K562 (cell line): ENCODE results near the gene TMEM209. TPM values are rescaled to one million over a fixed set of nuclear protein-coding genes. Genes with fewer than 3 reads are reported as not detected.

Experiments
- ATAC-seq: fragments of 200-7000 bp; cut with Tn5 transposase; 3 replicates; pipeline ENCODE4 v1.9.1; 2020; ENCODE audit warnings: moderate library complexity
- BruUV-seq: library from RNA; stranded (reverse); fragments of 400-500 nt; replicated peaks from 2 replicates; lab custom pipeline; 2021; lab: Mats Ljungman, UMichigan
- CTCF ChIA-PET: fragments of 300-600 bp; formaldehyde crosslinking; extraction: SDS; loops from one replicate; lab custom pipeline; 2021; ENCODE audit warnings: low intra/inter-chr PET ratio; lab: Yijun Ruan, JAX
- POLR2A ChIA-PET: fragments of 300-600, 350-650 bp; sonication (Branson Sonifier 250); formaldehyde crosslinking; extraction: SDS; loops from one replicate; lab custom pipeline; 2021; ENCODE audit warnings: antibody characterized with exemption, inconsistent platforms; lab: Yijun Ruan, JAX
- DNase-seq, 4 experiments: peaks; one replicate each; pipeline versions ENCODE4 v3.0.0 to v3.0.0-alpha.2; 2011 to 2018; ENCODE audit warnings: low spot score in 3 of 4, mixed read lengths in 3 of 4; ENCODE audit errors: extremely low read depth in 1 of 4
- FAIRE-seq: peaks from 2 replicates; lab custom pipeline; 2011; peaks lifted over from hg19 to GRCh38; lab: Jason Lieb, UNC
- H2AFZ ChIP-seq: 2 replicates; pipeline ENCODE4 v1.6.0; 2011; ENCODE audit warnings: low read depth, low read length, control low read depth, inconsistent platforms
- H3K27ac ChIP-seq: fragments of 200-600 bp; 3 replicates; pipeline ENCODE4 v1.8.0; 2011; ENCODE audit warnings: low read depth, mild to moderate bottlenecking, control low read depth, inconsistent platforms, low read length, moderate library complexity, mixed read lengths; ENCODE audit errors: extremely low read depth
- H3K27me3 ChIP-seq, 2 experiments: fragments of 300-600 bp in 1 of 2; 2 replicates in 1 of 2; 3 replicates in 1 of 2; pipeline versions ENCODE4 v1.6.0 to v1.8.0; 2011; ENCODE audit warnings: inconsistent platforms in 2 of 2, low read length in 2 of 2, mild to moderate bottlenecking in 1 of 2, mixed read lengths in 1 of 2, moderate library complexity in 1 of 2; ENCODE audit not compliant: control insufficient read depth in 2 of 2, insufficient read depth in 2 of 2
- H3K36me3 ChIP-seq: fragments of 300-600 bp; 3 replicates; pipeline ENCODE4 v1.8.0; 2011; ENCODE audit warnings: mild to moderate bottlenecking, low read length, inconsistent platforms; ENCODE audit not compliant: control insufficient read depth, insufficient read depth
- H3K4me1 ChIP-seq, 2 experiments: fragments of 200-600 bp in 1 of 2; replicated peaks in 1 of 2; 2 replicates in 1 of 2; 3 replicates in 1 of 2; pipeline versions ENCODE4 v1.5.1 to v1.8.0; 2011; ENCODE audit warnings: inconsistent platforms in 2 of 2, low read length in 2 of 2, mild to moderate bottlenecking in 1 of 2, mixed read lengths in 1 of 2, moderate library complexity in 1 of 2; ENCODE audit not compliant: control insufficient read depth in 2 of 2, insufficient read depth in 2 of 2
- H3K4me2 ChIP-seq: 2 replicates; pipeline ENCODE4 v1.6.1; 2011; ENCODE audit warnings: low read length, control low read depth, inconsistent platforms, mixed read lengths; ENCODE audit not compliant: insufficient read depth
- H3K4me3 ChIP-seq: fragments of 200-600 bp; sonication (generic), shearing (Covaris generic); 2 replicates; pipeline ENCODE4 v1.5.1; 2016; ENCODE audit warnings: control low read depth, inconsistent platforms
- H3K79me2 ChIP-seq: fragments of 200-600 bp; 3 replicates; pipeline ENCODE4 v1.8.0; 2011; ENCODE audit warnings: low read length, inconsistent platforms; ENCODE audit not compliant: control insufficient read depth, insufficient read depth
- H3K9ac ChIP-seq, 2 experiments: 2 replicates each; pipeline versions ENCODE4 v1.6.0 to v1.6.1; 2011; ENCODE audit warnings: low read depth in 2 of 2, low read length in 2 of 2, control low read depth in 1 of 2, inconsistent platforms in 1 of 2, mild to moderate bottlenecking in 1 of 2, mixed read lengths in 1 of 2; ENCODE audit not compliant: insufficient read depth in 1 of 2
- H3K9me1 ChIP-seq: one replicate; pipeline ENCODE4 v1.6.0; 2011; ENCODE audit warnings: inconsistent platforms, mild to moderate bottlenecking, low read length, moderate library complexity; ENCODE audit not compliant: control insufficient read depth, insufficient read depth
- H3K9me3 ChIP-seq: replicated peaks from 2 replicates; pipeline ENCODE4 v1.5.1; 2011; ENCODE audit warnings: low read depth, low read length, inconsistent platforms; ENCODE audit not compliant: control insufficient read depth, insufficient read depth
- H4K20me1 ChIP-seq: replicated peaks from 2 replicates; pipeline ENCODE4 v1.6.1; 2011; ENCODE audit warnings: low read length, inconsistent platforms, mixed read lengths; ENCODE audit not compliant: control insufficient read depth, insufficient read depth
- EGR1 ChIP-seq: fragments of 450-650 bp; conservative IDR thresholded peaks from 2 replicates; pipeline ENCODE4 v1.6.1; 2017; ENCODE audit warnings: mild to moderate bottlenecking
- LCOR ChIP-seq: sonication (generic); formaldehyde crosslinking; IDR thresholded peaks from 2 replicates; pipeline ENCODE4 v1.8.0; 2022; ENCODE audit warnings: mild to moderate bottlenecking, missing genetic modification reagents
- MCM7 ChIP-seq, 2 experiments: fragments of 450-650 bp; IDR thresholded peaks; 2 replicates each; pipeline ENCODE4 v1.6.1; 2016 to 2018
- NFXL1 ChIP-seq: fragments of 450-650 bp; formaldehyde crosslinking; IDR thresholded peaks from 2 replicates; pipeline ENCODE4 v1.4.0; 2021; ENCODE audit warnings: mild to moderate bottlenecking
- RBM34 ChIP-seq: fragments of 200-400 bp; formaldehyde crosslinking; IDR thresholded peaks from 2 replicates; pipeline ENCODE4 v1.6.1; 2018; ENCODE audit warnings: low read length, borderline replicate concordance; ENCODE audit not compliant: insufficient read depth
- SAFB ChIP-seq: fragments of 200-400 bp; formaldehyde crosslinking; IDR thresholded peaks from 2 replicates; pipeline ENCODE4 v1.6.1; 2017; ENCODE audit warnings: low read depth, low read length, borderline replicate concordance
- SMARCE1 ChIP-seq: fragments of 450-650 bp; IDR thresholded peaks from 2 replicates; pipeline ENCODE4 v1.7.1; 2016; ENCODE audit warnings: mild to moderate bottlenecking
- TEAD4 ChIP-seq, 2 experiments: sonication (generic) in 1 of 2; formaldehyde crosslinking in 1 of 2; IDR thresholded peaks; 2 replicates each; pipeline versions ENCODE4 v1.6.1 to v1.8.0; 2012 to 2022; ENCODE audit warnings: borderline replicate concordance in 1 of 2, inconsistent platforms in 1 of 2, low read length in 1 of 2, mild to moderate bottlenecking in 1 of 2, missing genetic modification reagents in 1 of 2
- TOE1 ChIP-seq, 2 experiments: fragments of 450-650 bp in 1 of 2; sonication (generic) in 1 of 2; formaldehyde crosslinking in 1 of 2; IDR thresholded peaks; 2 replicates each; pipeline versions ENCODE4 v1.7.1 to v1.8.0; 2016 to 2022; ENCODE audit warnings: borderline replicate concordance in 2 of 2, mild to moderate bottlenecking in 2 of 2, antibody characterized with exemption in 1 of 2, inconsistent platforms in 1 of 2, low read depth in 1 of 2, missing genetic modification reagents in 1 of 2, moderate library complexity in 1 of 2
- ZBTB7A ChIP-seq: IDR thresholded peaks from 2 replicates; pipeline ENCODE4 v1.6.1; 2011; ENCODE audit warnings: low read depth, mild to moderate bottlenecking, low read length, moderate library complexity, borderline replicate concordance; ENCODE audit not compliant: control insufficient read depth
- ZNF282 ChIP-seq: sonication (generic); formaldehyde crosslinking; IDR thresholded peaks from 2 replicates; pipeline ENCODE4 v1.8.1; 2023; ENCODE audit warnings: missing genetic modification reagents
- WGBS: fragments of 100-300 bp; shearing (Covaris generic); methylation state at CpG from one replicate; pipeline ENCODE4 v1.1.6; 2016; ENCODE audit warnings: low coverage, mixed read lengths; ENCODE audit not compliant: insufficient coverage; ENCODE audit errors: missing lambda C conversion rate; 5-methylcytosine and 5-hydroxymethylcytosine counted together
- in situ Hi-C: fragments of 300-500 bp; cut with MboI; formaldehyde crosslinking; loops from 4 replicates; pipeline ENCODE4 v1.15.0; 2018; ENCODE audit warnings: inconsistent platforms, mixed read lengths
- intact Hi-C: fragments of 100-400 bp; cut with micrococcal nuclease; formaldehyde crosslinking; loops from 2 replicates; pipeline ENCODE4 v1.14.2; 2022
- polyA plus RNA-seq, 8 experiments: library from polyadenylated mRNA; depleted of rRNA in 4 of 8; stranded (reverse) in 5 of 8; unstranded in 3 of 8; fragments of >200 nt; fragmentation: Nextera tagmentation in 2 of 8; fragmentation: Illumina TruSeq in 1 of 8; extraction: Ambion mirVana in 2 of 8; extraction: Trizol in 1 of 8; gene quantifications; 2 replicates each; pipeline versions ENCODE4 v1.2.1 to v1.2.3, GENCODE V29; 2011 to 2014; ENCODE audit warnings: inconsistent platforms in 1 of 8, missing spikeins in 1 of 8
- total RNA-seq, 7 experiments: library from RNA; depleted of rRNA in 6 of 7; stranded (reverse); fragments of >200 nt in 6 of 7; fragmentation: Illumina TruSeq in 2 of 7; extraction: Trizol in 2 of 7; gene quantifications; 2 replicates each; pipeline versions ENCODE4 v1.2.1 to v1.2.3, GENCODE V29; 2011 to 2021; ENCODE audit warnings: low replicate concordance in 1 of 7
- TF ChIP-seq, protein P1 (sequence below): IDR thresholded peaks from 2 replicates; pipeline ENCODE4 v1.6.1; 2011; ENCODE audit warnings: borderline replicate concordance, low read depth, mild to moderate bottlenecking, moderate library complexity, low read length; ENCODE audit not compliant: insufficient read depth, poor library complexity, severe bottlenecking
- TF ChIP-seq, protein P2 (sequence below): sonication (generic); formaldehyde crosslinking; IDR thresholded peaks from 2 replicates; pipeline ENCODE4 v1.8.1; 2023; ENCODE audit warnings: mild to moderate bottlenecking, missing genetic modification reagents
- TF ChIP-seq, protein P3 (sequence below): fragments of 250-450 bp; sonication (Bioruptor Pico); IDR thresholded peaks from 2 replicates; pipeline ENCODE4 v1.5.0; 2020; ENCODE audit warnings: mild to moderate bottlenecking

Gene TMEM209
- total and polyA plus RNA-seq, 9 of the 15 experiments (the other 6 are each of a cell fraction or from before 2014, with no cell fraction given) = 36.8 to 116 (median 76.6) TPM

DNA sequence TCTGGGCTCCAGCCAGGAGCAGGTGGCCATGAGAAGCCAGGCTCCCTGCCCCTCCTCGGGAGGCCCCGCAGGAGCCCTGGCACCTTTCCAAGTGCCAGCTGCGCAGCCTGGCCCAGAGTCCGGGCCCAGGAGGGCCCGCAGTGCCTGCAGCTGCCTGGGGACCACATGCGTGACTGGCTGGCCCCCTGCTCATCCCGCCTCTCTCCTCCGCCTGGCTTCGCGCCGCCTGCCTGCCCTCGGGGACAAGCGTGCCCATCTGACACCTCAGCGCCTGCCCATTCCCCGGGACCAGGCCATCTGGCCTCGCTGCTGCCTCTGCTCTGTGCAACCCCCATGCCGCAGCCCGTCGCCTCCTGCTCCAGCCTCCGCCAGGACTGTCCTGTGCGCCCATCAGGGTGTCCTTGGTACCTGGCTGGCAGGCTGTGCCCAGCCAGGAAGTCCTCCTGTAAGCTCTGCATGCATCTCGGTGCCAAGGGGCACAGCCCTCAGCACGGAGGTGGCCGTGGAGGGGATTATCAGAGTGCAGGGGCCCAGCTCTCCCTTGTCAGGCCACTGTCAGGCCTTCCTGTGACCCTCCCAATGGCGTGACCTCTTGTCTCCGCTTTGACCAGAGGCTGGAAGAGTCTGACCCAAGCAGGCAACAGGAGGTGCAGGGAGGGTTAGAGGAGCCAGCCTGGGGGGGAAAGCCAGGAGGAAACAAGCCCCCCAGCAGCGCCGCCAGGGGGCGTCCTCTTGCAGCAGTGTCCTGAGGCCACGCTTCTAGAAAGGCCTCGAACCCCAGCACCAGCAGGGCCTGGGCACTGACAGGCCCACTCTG is 50.5 kb downstream of the TMEM209 start:
- in situ Hi-C loops = no loop called here
- no peak overlapping the region for H3K27ac ChIP-seq
- peaks cover 15% of the 10 kb centered on the region; the same call in 2 of the 3 replicates for H3K36me3 ChIP-seq
- DNase-seq = peak; percentile 64 to 76 (median 73)
- no peaks in the 10 kb centered on the region for H3K9me1 ChIP-seq
- H3K4me3 ChIP-seq = no peak overlapping the region
- ATAC-seq = peak; percentile 70
- H3K27me3 ChIP-seq = no peaks in the 10 kb centered on the region; a peak in 1 of 5 replicates
- H2AFZ ChIP-seq = no peak overlapping the region
- intact Hi-C loops = loop anchor here (5.0 kb wide), 2 partner anchors 82 to 568 kb away; partner anchors contain the start of gene KLHDC10
- no TSS peak for BruUV-seq
- FAIRE-seq = no peak
- no peak overlapping the region for H3K4me2 ChIP-seq
- CTCF ChIA-PET = interaction anchor here (1.2 kb wide), 1 partner anchor 83 kb away, joined by 3 read pairs; no protein-coding TSS in a partner anchor
- peaks cover 0 to 41% of the 10 kb centered on the region in 2 experiments; a peak in 3 of 5 replicates for H3K4me1 ChIP-seq
- peak overlapping the region in 1 of 2 experiments; percentile 74; a peak in 2 of 4 replicates for H3K9ac ChIP-seq
- H4K20me1 ChIP-seq = no peaks in the 10 kb centered on the region
- no peaks in the 10 kb centered on the region for H3K79me2 ChIP-seq
- POLR2A ChIA-PET = interaction anchor here (0.7 to 1.4 kb wide), 2 partner anchors 12 to 43 kb away, joined by 4 read pairs; no protein-coding TSS in a partner anchor
- H3K9me3 ChIP-seq = peaks cover 19% of the 10 kb centered on the region
- WGBS = 85% methylated on average over 31 of the region's 31 CpGs
- TF ChIP-seq ZBTB7A (peak; percentile 67; the same call in 1 of the 2 replicates), NFXL1 (no peak), LCOR (no peak), MCM7 (IDR thresholded peaks at IDR 0.05) (no peak), RBM34 (no peak), TEAD4 (IDR thresholded peaks at IDR 0.05; ENCODE audit: low read length) (no peak), TEAD4 (CRISPR knock-in tag; IDR thresholded peaks at IDR 0.05; ENCODE audit: borderline replicate concordance) (0 out of 2 replicates have a peak, but pooled peaks have one; percentile 30), SMARCE1 (peak; percentile 16; the same call in 1 of the 2 replicates), SAFB (no peak), EGR1 (no peak), ZNF282 (CRISPR knock-in tag) (peak; percentile 55; the same call in 1 of the 2 replicates), TOE1 (IDR thresholded peaks at IDR 0.05; ENCODE audit: borderline replicate concordance) (no peak), TOE1 (CRISPR knock-in tag; IDR thresholded peaks at IDR 0.05; ENCODE audit: borderline replicate concordance, low read depth) (no peak)
- TF ChIP-seq, protein P1, sequence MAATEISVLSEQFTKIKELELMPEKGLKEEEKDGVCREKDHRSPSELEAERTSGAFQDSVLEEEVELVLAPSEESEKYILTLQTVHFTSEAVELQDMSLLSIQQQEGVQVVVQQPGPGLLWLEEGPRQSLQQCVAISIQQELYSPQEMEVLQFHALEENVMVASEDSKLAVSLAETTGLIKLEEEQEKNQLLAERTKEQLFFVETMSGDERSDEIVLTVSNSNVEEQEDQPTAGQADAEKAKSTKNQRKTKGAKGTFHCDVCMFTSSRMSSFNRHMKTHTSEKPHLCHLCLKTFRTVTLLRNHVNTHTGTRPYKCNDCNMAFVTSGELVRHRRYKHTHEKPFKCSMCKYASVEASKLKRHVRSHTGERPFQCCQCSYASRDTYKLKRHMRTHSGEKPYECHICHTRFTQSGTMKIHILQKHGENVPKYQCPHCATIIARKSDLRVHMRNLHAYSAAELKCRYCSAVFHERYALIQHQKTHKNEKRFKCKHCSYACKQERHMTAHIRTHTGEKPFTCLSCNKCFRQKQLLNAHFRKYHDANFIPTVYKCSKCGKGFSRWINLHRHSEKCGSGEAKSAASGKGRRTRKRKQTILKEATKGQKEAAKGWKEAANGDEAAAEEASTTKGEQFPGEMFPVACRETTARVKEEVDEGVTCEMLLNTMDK = peak; percentile 96
- TF ChIP-seq, protein P2, sequence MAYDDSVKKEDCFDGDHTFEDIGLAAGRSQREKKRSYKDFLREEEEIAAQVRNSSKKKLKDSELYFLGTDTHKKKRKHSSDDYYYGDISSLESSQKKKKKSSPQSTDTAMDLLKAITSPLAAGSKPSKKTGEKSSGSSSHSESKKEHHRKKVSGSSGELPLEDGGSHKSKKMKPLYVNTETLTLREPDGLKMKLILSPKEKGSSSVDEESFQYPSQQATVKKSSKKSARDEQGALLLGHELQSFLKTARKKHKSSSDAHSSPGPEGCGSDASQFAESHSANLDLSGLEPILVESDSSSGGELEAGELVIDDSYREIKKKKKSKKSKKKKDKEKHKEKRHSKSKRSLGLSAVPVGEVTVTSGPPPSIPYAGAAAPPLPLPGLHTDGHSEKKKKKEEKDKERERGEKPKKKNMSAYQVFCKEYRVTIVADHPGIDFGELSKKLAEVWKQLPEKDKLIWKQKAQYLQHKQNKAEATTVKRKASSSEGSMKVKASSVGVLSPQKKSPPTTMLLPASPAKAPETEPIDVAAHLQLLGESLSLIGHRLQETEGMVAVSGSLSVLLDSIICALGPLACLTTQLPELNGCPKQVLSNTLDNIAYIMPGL (CRISPR knock-in tag) = 0 out of 2 replicates have a peak, but pooled peaks have one; percentile 28
- TF ChIP-seq, protein P3, sequence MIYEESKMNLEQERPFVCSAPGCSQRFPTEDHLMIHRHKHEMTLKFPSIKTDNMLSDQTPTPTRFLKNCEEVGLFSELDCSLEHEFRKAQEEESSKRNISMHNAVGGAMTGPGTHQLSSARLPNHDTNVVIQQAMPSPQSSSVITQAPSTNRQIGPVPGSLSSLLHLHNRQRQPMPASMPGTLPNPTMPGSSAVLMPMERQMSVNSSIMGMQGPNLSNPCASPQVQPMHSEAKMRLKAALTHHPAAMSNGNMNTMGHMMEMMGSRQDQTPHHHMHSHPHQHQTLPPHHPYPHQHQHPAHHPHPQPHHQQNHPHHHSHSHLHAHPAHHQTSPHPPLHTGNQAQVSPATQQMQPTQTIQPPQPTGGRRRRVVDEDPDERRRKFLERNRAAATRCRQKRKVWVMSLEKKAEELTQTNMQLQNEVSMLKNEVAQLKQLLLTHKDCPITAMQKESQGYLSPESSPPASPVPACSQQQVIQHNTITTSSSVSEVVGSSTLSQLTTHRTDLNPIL = no peak
